NCI-H2196 (cell line): ENCODE results near the gene WDR3.

Experiments
- DNase-seq: peaks from one replicate; lab custom pipeline; 2025; ENCODE audit not compliant: unreplicated experiment; lab: John Stamatoyannopoulos, UW

WDR3 gene

GRCh38 chr1:117942293-117942692 lies 12.8 kb downstream of the WDR3 start:
- no peak for DNase-seq

GRCh38 chr1:117952386-117952785 lies 22.8 kb downstream of the WDR3 start:
- no peak for DNase-seq

GRCh38 chr1:117959364-117959763 lies 29.8 kb downstream of the WDR3 start:
- DNase-seq = no peak

- no peak for DNase-seq
These were observed 34.9 kb downstream of the WDR3 start for GRCh38 chr1:117964290-117965038.

- DNase-seq = peak; percentile 19
These were observed 37.9 kb downstream of the WDR3 start for GRCh38 chr1:117967477-117967876.

GRCh38 chr1:117967881-117968280 lies 38.3 kb downstream of the WDR3 start:
- DNase-seq = peak; percentile 40

GRCh38 chr1:117970252-117970651 lies 40.7 kb downstream of the WDR3 start:
- DNase-seq = no peak

- no peak for DNase-seq
These were observed 42.2 kb downstream of the WDR3 start for GRCh38 chr1:117971777-117972176.

- no peak for DNase-seq
These were observed 46.8 kb downstream of the WDR3 start for GRCh38 chr1:117976381-117976780.

GRCh38 chr1:117981455-117982192 lies 52.1 kb downstream of the WDR3 start:
- no peak for DNase-seq

- DNase-seq = no peak
These were observed 55.7 kb downstream of the WDR3 start for GRCh38 chr1:117985239-117985638.

- no peak for DNase-seq
These were observed 56.4 kb downstream of the WDR3 start for GRCh38 chr1:117985973-117986372.

- no peak for DNase-seq
These were observed 74.8 kb downstream of the WDR3 start for GRCh38 chr1:118004312-118004711.

GRCh38 chr1:118007391-118007790 lies 77.9 kb downstream of the WDR3 start:
- DNase-seq = no peak

GRCh38 chr1:118008011-118008410 lies 78.5 kb downstream of the WDR3 start:
- DNase-seq = no peak

- DNase-seq = no peak
These were observed 83.1 kb downstream of the WDR3 start for GRCh38 chr1:118012515-118013124.

GRCh38 chr1:118013336-118013735 lies 83.8 kb downstream of the WDR3 start:
- DNase-seq = no peak

GRCh38 chr1:118013938-118014337 lies 84.4 kb downstream of the WDR3 start:
- DNase-seq = no peak
